ENCODE results near the gene ENTPD8.
"Not testable (repeated sequence)": the region's sequence is repeated elsewhere in the genome, so short reads cannot be mapped to it uniquely, and the experiment has no call there.

Gene ENTPD8

GRCh38 chr9:137387114-137387890, 53.9 kb downstream of the ENTPD8 start:
- no peak overlapping the region for H3K4me2 ChIP-seq (ENCODE audit: low read length, poor library complexity, severe bottlenecking)
- no peak overlapping the region for H3K9ac ChIP-seq (ENCODE audit: low read length)
- H2BK15ac ChIP-seq (ENCODE audit: low read depth, poor library complexity, severe bottlenecking): no peak overlapping the region
- H4K91ac ChIP-seq (ENCODE audit: low read length): no peak overlapping the region
- H3K4me1 ChIP-seq (ENCODE audit: control insufficient read depth, insufficient read depth, low read depth, low read length): peaks cover 10% of the 10 kb centered on the region
- peak overlapping the region; percentile 38 for H4K8ac ChIP-seq (ENCODE audit: low read length)
- H3K27ac ChIP-seq (ENCODE audit: low read length, poor library complexity, severe bottlenecking): no peak overlapping the region
- H3K18ac ChIP-seq (ENCODE audit: low read depth in 1 of 2, low read length in 2 of 2): no peak overlapping the region
- H3K4me3 ChIP-seq (ENCODE audit: insufficient read depth in 1 of 2, low read depth in 1 of 2, low read length in 2 of 2): no peak overlapping the region
- no peaks in the 10 kb centered on the region for H3K79me1 ChIP-seq (replicated peaks; ENCODE audit: low read length, poor library complexity, severe bottlenecking)
- H3K27me3 ChIP-seq (ENCODE audit: control insufficient read depth in 1 of 2, insufficient read depth in 1 of 2, low read length in 2 of 2): no peaks in the 10 kb centered on the region
- 77% methylated on average over 32 of the region's 34 CpGs for WGBS
- H3K36me3 ChIP-seq (ENCODE audit: control insufficient read depth in 1 of 2, insufficient read depth in 2 of 2, low read depth in 1 of 2, low read length in 2 of 2): peaks cover 0 to 45% of the 10 kb centered on the region in 2 experiments
- DNase-seq: no peak
- H3K14ac ChIP-seq (ENCODE audit: low read length in 2 of 2): no peak overlapping the region
- H3K23ac ChIP-seq (ENCODE audit: low read length in 2 of 2): no peak overlapping the region
- no peak overlapping the region for H2BK12ac ChIP-seq (ENCODE audit: low read length in 2 of 2)
- no peak overlapping the region for H2AFZ ChIP-seq (ENCODE audit: low read depth, low read length)
- H2BK120ac ChIP-seq (ENCODE audit: low read depth, low read length): no peak overlapping the region
- no peak overlapping the region for H2AK5ac ChIP-seq (ENCODE audit: low read length, severe bottlenecking)
- H3K9me3 ChIP-seq (ENCODE audit: control insufficient read depth, low read length): no peaks in the 10 kb centered on the region
- no peak overlapping the region for H3K4ac ChIP-seq (ENCODE audit: low read depth in 1 of 2, low read length in 2 of 2)
- no peak overlapping the region for H2BK5ac ChIP-seq (ENCODE audit: low read depth, low read length, poor library complexity, severe bottlenecking)

- not testable (repeated sequence) for H3K9me3 ChIP-seq (ENCODE audit: control insufficient read depth, low read length); H3K27ac ChIP-seq (ENCODE audit: low read length, poor library complexity, severe bottlenecking); H2BK5ac ChIP-seq (ENCODE audit: low read depth, low read length, poor library complexity, severe bottlenecking); H2BK12ac ChIP-seq (ENCODE audit: low read length in 2 of 2); DNase-seq; H3K23ac ChIP-seq (ENCODE audit: low read length in 2 of 2); H2AFZ ChIP-seq (ENCODE audit: low read depth, low read length); H3K4me3 ChIP-seq (ENCODE audit: insufficient read depth in 1 of 2, low read depth in 1 of 2, low read length in 2 of 2); H3K4me2 ChIP-seq (ENCODE audit: low read length, poor library complexity, severe bottlenecking); H3K14ac ChIP-seq (ENCODE audit: low read length in 2 of 2); H3K18ac ChIP-seq (ENCODE audit: low read depth in 1 of 2, low read length in 2 of 2); H3K79me1 ChIP-seq (replicated peaks; ENCODE audit: low read length, poor library complexity, severe bottlenecking); H3K4ac ChIP-seq (ENCODE audit: low read depth in 1 of 2, low read length in 2 of 2); H2BK120ac ChIP-seq (ENCODE audit: low read depth, low read length); H3K9ac ChIP-seq (ENCODE audit: low read length); H2BK15ac ChIP-seq (ENCODE audit: low read depth, poor library complexity, severe bottlenecking); H4K91ac ChIP-seq (ENCODE audit: low read length); H2AK5ac ChIP-seq (ENCODE audit: low read length, severe bottlenecking); H3K27me3 ChIP-seq (ENCODE audit: control insufficient read depth in 1 of 2, insufficient read depth in 1 of 2, low read length in 2 of 2)
- peaks cover 12% of the 10 kb centered on the region for H3K4me1 ChIP-seq (ENCODE audit: control insufficient read depth, insufficient read depth, low read depth, low read length)
- peaks cover 0 to 43% of the 10 kb centered on the region in 2 experiments for H3K36me3 ChIP-seq (ENCODE audit: control insufficient read depth in 1 of 2, insufficient read depth in 2 of 2, low read depth in 1 of 2, low read length in 2 of 2)
- peak overlapping the region; percentile 42 for H4K8ac ChIP-seq (ENCODE audit: low read length)
- WGBS: 83% methylated on average over 12 of the region's 12 CpGs
Measured at GRCh38 chr9:137386507-137387113, 54.5 kb downstream of the ENTPD8 start.

- Histone ChIP-seq H2AK5ac (ENCODE audit: low read length, severe bottlenecking) (no peak overlapping the region), H3K9ac (ENCODE audit: low read length) (no peak overlapping the region), H3K4me2 (ENCODE audit: low read length, poor library complexity, severe bottlenecking) (no peak overlapping the region), H3K79me1 (replicated peaks; ENCODE audit: low read length, poor library complexity, severe bottlenecking) (no peaks in the 10 kb centered on the region), H3K18ac (ENCODE audit: low read depth in 1 of 2, low read length in 2 of 2) (no peak overlapping the region), H3K9me3 (ENCODE audit: control insufficient read depth, low read length) (no peaks in the 10 kb centered on the region), H4K91ac (ENCODE audit: low read length) (no peak overlapping the region), H3K23ac (ENCODE audit: low read length in 2 of 2) (no peak overlapping the region), H3K14ac (ENCODE audit: low read length in 2 of 2) (no peak overlapping the region), H4K8ac (ENCODE audit: low read length) (no peak overlapping the region), H3K4ac (ENCODE audit: low read depth in 1 of 2, low read length in 2 of 2) (no peak overlapping the region), H2BK15ac (ENCODE audit: low read depth, poor library complexity, severe bottlenecking) (no peak overlapping the region), H2AFZ (ENCODE audit: low read depth, low read length) (no peak overlapping the region), H3K36me3 (ENCODE audit: control insufficient read depth in 1 of 2, insufficient read depth in 2 of 2, low read depth in 1 of 2, low read length in 2 of 2) (peaks cover 0 to 34% of the 10 kb centered on the region in 2 experiments), H2BK5ac (ENCODE audit: low read depth, low read length, poor library complexity, severe bottlenecking) (no peak overlapping the region), H3K4me3 (ENCODE audit: insufficient read depth in 1 of 2, low read depth in 1 of 2, low read length in 2 of 2) (no peak overlapping the region), H2BK12ac (ENCODE audit: low read length in 2 of 2) (no peak overlapping the region), H2BK120ac (ENCODE audit: low read depth, low read length) (no peak overlapping the region), H3K27ac (ENCODE audit: low read length, poor library complexity, severe bottlenecking) (no peak overlapping the region), H3K4me1 (ENCODE audit: control insufficient read depth, insufficient read depth, low read depth, low read length) (peaks cover 12% of the 10 kb centered on the region), H3K27me3 (ENCODE audit: control insufficient read depth in 1 of 2, insufficient read depth in 1 of 2, low read length in 2 of 2) (no peaks in the 10 kb centered on the region)
- WGBS: 92% methylated on average over 20 of the region's 26 CpGs
- no peak for DNase-seq
Measured at GRCh38 chr9:137385061-137385655, 56.0 kb downstream of the ENTPD8 start.

Measured in mesenchymal stem cell (in vitro differentiated cells and primary cell).